ENCODE results near the gene SORCS2. TPM values are rescaled to one million over a fixed set of nuclear protein-coding genes. Genes with fewer than 3 reads are reported as not detected.

SORCS2 gene
- total and polyA plus RNA-seq, 12 donors: 0.25 to 5.4 (median 2.2) TPM

GRCh38 chr4:7651461-7651921, 459.2 kb downstream of the SORCS2 start:
- no peaks in the 10 kb centered on the region for H3K36me3 ChIP-seq
- peaks cover 0 to 80% (median 0%) of the 10 kb centered on the region in 9 donors for H3K4me1 ChIP-seq
- WGBS, 2 donors: 59 to 64% methylated on average over 8 of the region's 8 CpGs
- no peak overlapping the region for H3K4me3 ChIP-seq
- intact Hi-C loops (cut with DNase I): no loop called here
- H3K27ac ChIP-seq: peak overlapping the region in 1 of 10 donors; percentile 76
- DNase-seq (peak in 1 of 2 donors; percentile 31), ATAC-seq (no peak)
- no peaks in the 10 kb centered on the region for H3K9me3 ChIP-seq
- TF ChIP-seq CTCF (IDR thresholded peaks at IDR 0.05): no peak
- peaks cover 0 to 45% (median 31%) of the 10 kb centered on the region in 7 donors for H3K27me3 ChIP-seq

DNA sequence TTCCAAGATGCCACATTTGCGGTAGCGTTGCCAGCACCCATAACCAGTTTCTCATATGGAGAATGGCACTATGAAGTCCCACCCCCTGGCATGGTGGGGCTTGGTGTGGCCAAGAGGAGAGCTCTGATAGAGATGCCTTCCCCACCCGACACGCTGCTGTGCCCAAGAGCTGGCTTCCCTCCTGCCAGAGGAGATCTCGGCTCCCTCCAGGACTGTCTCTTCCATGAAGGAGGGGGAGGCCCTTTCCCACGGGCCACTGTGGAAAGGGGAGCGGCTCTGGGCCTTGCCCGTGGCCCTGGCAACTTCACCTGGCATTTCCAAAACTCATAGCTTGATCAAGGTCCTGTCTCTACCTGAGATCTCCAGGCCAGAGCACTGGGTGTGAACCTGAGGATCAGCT, 459.7 kb downstream of the SORCS2 start:
- no peak for DNase-seq
- H3K4me1 ChIP-seq: peaks cover 0 to 75% (median 0%) of the 10 kb centered on the region in 9 donors
- peaks cover 0 to 48% (median 34%) of the 10 kb centered on the region in 7 donors for H3K27me3 ChIP-seq
- 74 to 76% methylated on average over 8 of the region's 8 CpGs for WGBS, 2 donors
- peak overlapping the region in 1 of 10 donors; percentile 76 for H3K27ac ChIP-seq
- intact Hi-C loops (cut with DNase I): no loop called here
- H3K36me3 ChIP-seq: no peaks in the 10 kb centered on the region
- no peaks in the 10 kb centered on the region for H3K9me3 ChIP-seq
- no peak for TF ChIP-seq CTCF (IDR thresholded peaks at IDR 0.05)
- no peak overlapping the region for H3K4me3 ChIP-seq
- ATAC-seq: no peak

DNA sequence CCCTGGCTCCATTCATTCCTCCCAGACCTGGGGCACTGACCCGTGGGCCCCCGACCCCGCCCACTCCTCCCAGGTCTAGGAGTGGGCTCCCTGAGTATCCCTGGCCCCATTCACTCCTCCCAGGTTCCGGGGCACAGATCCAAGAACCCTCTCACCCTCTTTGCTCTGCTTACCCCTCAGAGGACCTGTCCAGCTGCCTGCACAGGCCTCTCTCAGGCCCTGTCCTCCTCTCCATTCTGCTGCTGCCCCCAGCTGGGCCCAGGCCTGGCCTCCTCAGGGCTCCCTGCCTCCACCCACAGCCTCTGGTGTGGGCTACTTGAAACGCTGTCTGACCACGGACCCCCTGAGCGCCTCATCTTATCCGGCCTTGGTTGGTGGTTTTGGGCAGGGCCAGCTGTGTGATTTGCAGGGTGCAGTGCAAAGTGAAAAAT, 460.1 kb downstream of the SORCS2 start:
- ATAC-seq: no peak
- Histone ChIP-seq H3K9me3 (no peaks in the 10 kb centered on the region), H3K4me3 (no peak overlapping the region), H3K36me3 (no peaks in the 10 kb centered on the region), H3K27ac (peak overlapping the region in 1 of 10 donors; percentile 76), H3K27me3 (peaks cover 0 to 48% (median 34%) of the 10 kb centered on the region in 7 donors), H3K4me1 (peaks cover 0 to 70% (median 0%) of the 10 kb centered on the region in 9 donors)
- DNase-seq: no peak
- no peak for TF ChIP-seq CTCF (IDR thresholded peaks at IDR 0.05)
- WGBS, 2 donors: 78 to 89% methylated on average over 8 of the region's 8 CpGs
- intact Hi-C loops (cut with DNase I): no loop called here

DNA sequence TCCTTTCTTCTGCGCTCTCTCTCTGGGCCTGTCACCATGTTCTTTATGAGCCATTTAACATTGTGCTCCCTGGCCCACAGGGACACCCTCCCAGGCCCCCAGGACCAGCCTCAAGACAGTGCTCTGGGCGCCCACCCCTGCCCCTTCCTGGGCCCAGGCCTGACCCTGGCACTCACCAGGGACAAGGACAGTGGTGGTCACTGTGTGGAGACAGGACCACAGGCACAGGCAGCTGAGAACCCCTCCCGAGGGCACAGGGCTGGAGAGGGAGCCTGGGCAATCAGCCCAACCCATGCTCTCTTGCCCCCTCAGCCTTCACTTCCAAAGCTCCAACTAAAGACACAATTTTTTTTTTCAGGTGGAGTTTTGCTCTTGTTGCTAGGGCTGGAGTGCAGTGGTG, 460.6 kb downstream of the SORCS2 start:
- Histone ChIP-seq H3K27me3 (peaks cover 0 to 48% (median 34%) of the 10 kb centered on the region in 7 donors), H3K4me3 (peak overlapping the region in 1 of 10 donors; percentile 23), H3K9me3 (no peaks in the 10 kb centered on the region), H3K4me1 (peaks cover 0 to 66% (median 0%) of the 10 kb centered on the region in 9 donors), H3K36me3 (no peaks in the 10 kb centered on the region), H3K27ac (peak overlapping the region in 1 of 10 donors; percentile 76)
- TF ChIP-seq CTCF (IDR thresholded peaks at IDR 0.05): no peak
- intact Hi-C loops (cut with DNase I): no loop called here
- DNase-seq: no peak
- no peak for ATAC-seq
- WGBS, 2 donors: 86 to 92% methylated on average over 3 of the region's 3 CpGs
